ENCODE data around the gene SAMD8.
A peak's percentile ranks its signal among the peaks of the same experiment; 100 is the strongest.

The SAMD8 gene

DNA sequence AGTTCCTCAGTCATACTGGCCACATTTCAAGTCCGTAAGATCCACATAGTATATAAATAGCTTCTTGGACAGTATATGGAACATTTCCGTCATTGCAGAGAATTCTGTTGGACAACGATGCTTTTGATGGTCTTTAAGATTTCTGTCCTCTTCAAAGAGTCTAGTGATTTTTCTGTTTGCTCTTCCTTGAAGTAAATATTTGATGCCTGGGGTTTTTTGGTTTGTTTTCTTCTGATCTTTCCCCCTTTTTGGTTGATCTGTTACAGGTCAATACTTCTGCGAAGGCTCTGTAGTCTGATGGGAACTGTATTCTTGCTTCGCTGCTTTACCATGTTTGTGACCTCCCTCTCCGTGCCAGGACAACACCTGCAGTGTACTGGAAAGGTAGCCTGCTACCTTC, 56.8 kb downstream of the SAMD8 start:
- no peaks in the 10 kb centered on the region for H3K27me3 ChIP-seq (ENCODE audit: control insufficient read depth in 5 of 5, insufficient read depth in 4 of 5, low read length in 5 of 5)
- H3K9ac ChIP-seq (ENCODE audit: low read length in 5 of 5) = no peak overlapping the region
- H3K9me3 ChIP-seq (ENCODE audit: control insufficient read depth in 5 of 5, low read length in 5 of 5) = no peaks in the 10 kb centered on the region
- no peak overlapping the region for H3K4me3 ChIP-seq (ENCODE audit: low read depth in 1 of 5, low read length in 5 of 5)
- peaks cover 0 to 16% (median 8%) of the 10 kb centered on the region in 5 donors for H3K4me1 ChIP-seq (ENCODE audit: control insufficient read depth in 5 of 5, insufficient read depth in 5 of 5, low read length in 5 of 5)
- peaks cover 2 to 15% (median 5%) of the 10 kb centered on the region in 5 donors for H3K36me3 ChIP-seq (ENCODE audit: control insufficient read depth in 5 of 5, insufficient read depth in 5 of 5, low read length in 5 of 5)
- no peak overlapping the region for H3K27ac ChIP-seq (ENCODE audit: low read depth, low read length)

DNA sequence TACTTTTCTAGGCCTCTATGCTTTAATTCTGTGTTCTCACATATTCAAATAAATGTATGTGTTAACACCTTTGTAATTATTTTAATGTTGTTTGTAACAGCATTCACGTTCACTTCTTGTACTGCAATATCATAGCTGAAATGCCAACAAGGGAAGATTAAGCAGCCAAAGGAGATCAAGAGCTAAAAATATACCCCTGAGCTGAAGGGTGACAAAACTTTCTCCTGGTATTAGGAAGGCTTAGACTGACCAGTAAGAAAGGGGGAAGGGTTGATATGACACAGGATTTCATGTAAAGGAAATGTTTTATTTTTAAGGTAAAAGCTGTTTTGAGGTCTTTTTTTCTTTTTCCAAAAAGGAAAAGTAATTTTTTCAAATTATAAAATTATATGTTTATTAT, 58.8 kb downstream of the SAMD8 start:
- Histone ChIP-seq H3K9me3 (ENCODE audit: control insufficient read depth in 5 of 5, low read length in 5 of 5) (no peaks in the 10 kb centered on the region), H3K4me3 (ENCODE audit: low read depth in 1 of 5, low read length in 5 of 5) (no peak overlapping the region), H3K9ac (ENCODE audit: low read length in 5 of 5) (no peak overlapping the region), H3K4me1 (ENCODE audit: control insufficient read depth in 5 of 5, insufficient read depth in 5 of 5, low read length in 5 of 5) (peaks cover 0 to 16% (median 8%) of the 10 kb centered on the region in 5 donors), H3K36me3 (ENCODE audit: control insufficient read depth in 5 of 5, insufficient read depth in 5 of 5, low read length in 5 of 5) (peaks cover 2 to 20% (median 3%) of the 10 kb centered on the region in 5 donors), H3K27me3 (ENCODE audit: control insufficient read depth in 5 of 5, insufficient read depth in 4 of 5, low read length in 5 of 5) (no peaks in the 10 kb centered on the region), H3K27ac (ENCODE audit: low read depth, low read length) (peak overlapping the region; percentile 35)

- Histone ChIP-seq H3K4me1 (ENCODE audit: control insufficient read depth in 5 of 5, insufficient read depth in 5 of 5, low read length in 5 of 5) (peaks cover 0 to 8% (median 0%) of the 10 kb centered on the region in 5 donors), H3K9ac (ENCODE audit: low read length in 5 of 5) (no peak overlapping the region), H3K9me3 (ENCODE audit: control insufficient read depth in 5 of 5, low read length in 5 of 5) (no peaks in the 10 kb centered on the region), H3K27ac (ENCODE audit: low read depth, low read length) (no peak overlapping the region), H3K27me3 (ENCODE audit: control insufficient read depth in 5 of 5, insufficient read depth in 4 of 5, low read length in 5 of 5) (no peaks in the 10 kb centered on the region), H3K36me3 (ENCODE audit: control insufficient read depth in 5 of 5, insufficient read depth in 5 of 5, low read length in 5 of 5) (peaks cover 10 to 25% (median 16%) of the 10 kb centered on the region in 5 donors), H3K4me3 (ENCODE audit: low read depth in 1 of 5, low read length in 5 of 5) (no peak overlapping the region)
Observed at GRCh38 chr10:75175046-75175445, 63.6 kb downstream of the SAMD8 start.

DNA sequence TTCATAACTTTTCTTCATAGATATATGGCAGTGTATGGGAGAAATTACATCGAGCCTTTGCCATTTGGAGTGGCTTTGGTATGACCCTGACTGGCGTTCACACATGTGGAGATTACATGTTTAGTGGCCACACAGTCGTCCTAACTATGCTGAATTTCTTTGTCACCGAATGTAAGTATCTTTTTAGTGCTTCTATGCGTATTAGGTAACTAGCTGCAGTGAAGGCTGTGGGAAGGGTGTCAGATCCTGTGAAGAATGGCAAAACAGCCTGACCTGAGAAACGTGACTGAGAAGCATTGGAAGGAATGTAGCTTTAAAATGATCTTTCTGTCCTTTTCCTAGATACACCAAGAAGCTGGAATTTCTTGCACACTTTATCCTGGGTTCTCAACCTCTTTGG, 64.6 kb downstream of the SAMD8 start:
- H3K27me3 ChIP-seq (ENCODE audit: control insufficient read depth in 5 of 5, insufficient read depth in 4 of 5, low read length in 5 of 5) = no peaks in the 10 kb centered on the region
- no peaks in the 10 kb centered on the region for H3K9me3 ChIP-seq (ENCODE audit: control insufficient read depth in 5 of 5, low read length in 5 of 5)
- H3K36me3 ChIP-seq (ENCODE audit: control insufficient read depth in 5 of 5, insufficient read depth in 5 of 5, low read length in 5 of 5) = peaks cover 10 to 25% (median 16%) of the 10 kb centered on the region in 5 donors
- no peak overlapping the region for H3K9ac ChIP-seq (ENCODE audit: low read length in 5 of 5)
- H3K4me1 ChIP-seq (ENCODE audit: control insufficient read depth in 5 of 5, insufficient read depth in 5 of 5, low read length in 5 of 5) = peaks cover 0 to 13% (median 2%) of the 10 kb centered on the region in 5 donors
- no peak overlapping the region for H3K4me3 ChIP-seq (ENCODE audit: low read depth in 1 of 5, low read length in 5 of 5)
- no peak overlapping the region for H3K27ac ChIP-seq (ENCODE audit: low read depth, low read length)

GRCh38 chr10:75176736-75177135, 65.3 kb downstream of the SAMD8 start:
- Histone ChIP-seq H3K9ac (ENCODE audit: low read length in 5 of 5) (no peak overlapping the region), H3K36me3 (ENCODE audit: control insufficient read depth in 5 of 5, insufficient read depth in 5 of 5, low read length in 5 of 5) (peaks cover 10 to 25% (median 16%) of the 10 kb centered on the region in 5 donors)

DNA sequence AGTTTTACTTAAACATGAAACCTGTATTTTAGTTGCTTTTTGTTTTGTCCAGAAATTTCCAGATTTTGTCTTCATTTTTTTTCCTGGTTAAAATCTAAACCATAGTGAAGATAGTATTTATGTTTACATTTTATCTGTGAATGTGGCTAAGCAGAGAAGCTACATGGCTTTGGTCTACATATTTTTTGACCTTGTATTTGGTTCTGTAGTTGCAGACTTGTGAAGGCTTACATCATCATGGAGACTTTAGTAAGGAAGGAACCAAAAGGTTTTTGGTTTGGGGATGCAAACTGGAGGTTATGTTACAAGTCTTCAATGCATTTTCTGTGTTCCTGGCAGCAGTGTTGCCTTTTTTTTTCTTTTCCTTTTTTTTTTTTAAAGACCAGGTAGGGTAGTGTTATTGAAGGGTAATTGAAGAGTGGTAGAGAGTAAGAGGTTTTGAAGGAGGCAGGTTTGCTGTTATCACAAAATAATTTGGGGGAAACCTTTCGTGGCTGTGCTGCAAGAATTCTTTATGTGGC, 68.3 kb downstream of the SAMD8 start:
- Histone ChIP-seq H3K27ac (ENCODE audit: low read depth, low read length) (no peak overlapping the region), H3K4me3 (ENCODE audit: low read depth in 1 of 5, low read length in 5 of 5) (no peak overlapping the region), H3K4me1 (ENCODE audit: control insufficient read depth in 5 of 5, insufficient read depth in 5 of 5, low read length in 5 of 5) (peaks cover 0 to 18% (median 2%) of the 10 kb centered on the region in 5 donors), H3K36me3 (ENCODE audit: control insufficient read depth in 5 of 5, insufficient read depth in 5 of 5, low read length in 5 of 5) (peaks cover 10 to 24% (median 16%) of the 10 kb centered on the region in 5 donors), H3K9ac (ENCODE audit: low read length in 5 of 5) (no peak overlapping the region), H3K27me3 (ENCODE audit: control insufficient read depth in 5 of 5, insufficient read depth in 4 of 5, low read length in 5 of 5) (no peaks in the 10 kb centered on the region), H3K9me3 (ENCODE audit: control insufficient read depth in 5 of 5, low read length in 5 of 5) (no peaks in the 10 kb centered on the region)

More at GRCh38 chr10:75176736-75177135, 65.3 kb downstream of the SAMD8 start:
- Histone ChIP-seq H3K4me3 (ENCODE audit: low read depth in 1 of 5, low read length in 5 of 5) (no peak overlapping the region), H3K27me3 (ENCODE audit: control insufficient read depth in 5 of 5, insufficient read depth in 4 of 5, low read length in 5 of 5) (no peaks in the 10 kb centered on the region), H3K27ac (ENCODE audit: low read depth, low read length) (no peak overlapping the region), H3K4me1 (ENCODE audit: control insufficient read depth in 5 of 5, insufficient read depth in 5 of 5, low read length in 5 of 5) (peaks cover 0 to 18% (median 2%) of the 10 kb centered on the region in 5 donors), H3K9me3 (ENCODE audit: control insufficient read depth in 5 of 5, low read length in 5 of 5) (no peaks in the 10 kb centered on the region)

DNA sequence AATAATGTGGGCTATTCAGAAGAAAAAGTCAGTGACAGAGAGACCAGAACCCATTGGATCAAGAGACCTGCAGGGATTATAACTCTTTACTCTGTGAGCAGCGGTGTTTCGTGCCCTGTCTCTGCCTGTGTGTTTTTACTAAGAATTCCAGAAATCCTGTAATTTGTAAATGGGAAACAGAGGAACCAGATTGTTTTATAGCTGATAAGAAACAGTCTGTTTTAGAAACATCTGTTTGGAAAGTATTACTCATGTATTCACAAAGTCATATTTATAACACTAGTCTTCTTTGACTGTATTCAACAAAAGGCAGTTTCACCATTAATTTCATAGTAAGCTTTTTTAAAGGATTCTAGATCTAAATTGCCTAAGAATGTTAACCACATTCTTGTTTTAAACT, 69.1 kb downstream of the SAMD8 start:
- Histone ChIP-seq H3K9me3 (ENCODE audit: control insufficient read depth in 5 of 5, low read length in 5 of 5) (no peaks in the 10 kb centered on the region), H3K36me3 (ENCODE audit: control insufficient read depth in 5 of 5, insufficient read depth in 5 of 5, low read length in 5 of 5) (peaks cover 10 to 24% (median 16%) of the 10 kb centered on the region in 5 donors), H3K9ac (ENCODE audit: low read length in 5 of 5) (peak overlapping the region in 1 of 5 donors; percentile 56), H3K4me1 (ENCODE audit: control insufficient read depth in 5 of 5, insufficient read depth in 5 of 5, low read length in 5 of 5) (peaks cover 0 to 23% (median 2%) of the 10 kb centered on the region in 5 donors), H3K4me3 (ENCODE audit: low read depth in 1 of 5, low read length in 5 of 5) (no peak overlapping the region), H3K27me3 (ENCODE audit: control insufficient read depth in 5 of 5, insufficient read depth in 4 of 5, low read length in 5 of 5) (no peaks in the 10 kb centered on the region), H3K27ac (ENCODE audit: low read depth, low read length) (no peak overlapping the region)

GRCh38 chr10:75181073-75181472, 69.6 kb downstream of the SAMD8 start:
- Histone ChIP-seq H3K4me3 (ENCODE audit: low read depth in 1 of 5, low read length in 5 of 5) (no peak overlapping the region), H3K4me1 (ENCODE audit: control insufficient read depth in 5 of 5, insufficient read depth in 5 of 5, low read length in 5 of 5) (peaks cover 0 to 28% (median 2%) of the 10 kb centered on the region in 5 donors), H3K36me3 (ENCODE audit: control insufficient read depth in 5 of 5, insufficient read depth in 5 of 5, low read length in 5 of 5) (peaks cover 7 to 19% (median 12%) of the 10 kb centered on the region in 5 donors), H3K9me3 (ENCODE audit: control insufficient read depth in 5 of 5, low read length in 5 of 5) (no peaks in the 10 kb centered on the region), H3K27ac (ENCODE audit: low read depth, low read length) (no peak overlapping the region), H3K9ac (ENCODE audit: low read length in 5 of 5) (peak overlapping the region in 1 of 5 donors; percentile 56), H3K27me3 (ENCODE audit: control insufficient read depth in 5 of 5, insufficient read depth in 4 of 5, low read length in 5 of 5) (no peaks in the 10 kb centered on the region)

- peaks cover 0 to 2% (median 0%) of the 10 kb centered on the region in 5 donors for H3K36me3 ChIP-seq (ENCODE audit: control insufficient read depth in 5 of 5, insufficient read depth in 5 of 5, low read length in 5 of 5)
- peaks cover 0 to 23% (median 10%) of the 10 kb centered on the region in 5 donors for H3K4me1 ChIP-seq (ENCODE audit: control insufficient read depth in 5 of 5, insufficient read depth in 5 of 5, low read length in 5 of 5)
- H3K27ac ChIP-seq (ENCODE audit: low read depth, low read length) = peak overlapping the region; percentile 55
- H3K9me3 ChIP-seq (ENCODE audit: control insufficient read depth in 5 of 5, low read length in 5 of 5) = no peaks in the 10 kb centered on the region
- no peaks in the 10 kb centered on the region for H3K27me3 ChIP-seq (ENCODE audit: control insufficient read depth in 5 of 5, insufficient read depth in 4 of 5, low read length in 5 of 5)
- no peak overlapping the region for H3K9ac ChIP-seq (ENCODE audit: low read length in 5 of 5)
- H3K4me3 ChIP-seq (ENCODE audit: low read depth in 1 of 5, low read length in 5 of 5) = no peak overlapping the region
Observed at GRCh38 chr10:75186310-75186709, 74.9 kb downstream of the SAMD8 start.

- Histone ChIP-seq H3K27ac (ENCODE audit: low read depth, low read length) (no peak overlapping the region), H3K36me3 (ENCODE audit: control insufficient read depth in 5 of 5, insufficient read depth in 5 of 5, low read length in 5 of 5) (peaks cover 0 to under 1% (median 0%) of the 10 kb centered on the region in 5 donors), H3K9ac (ENCODE audit: low read length in 5 of 5) (no peak overlapping the region), H3K9me3 (ENCODE audit: control insufficient read depth in 5 of 5, low read length in 5 of 5) (no peaks in the 10 kb centered on the region), H3K4me3 (ENCODE audit: low read depth in 1 of 5, low read length in 5 of 5) (no peak overlapping the region), H3K27me3 (ENCODE audit: control insufficient read depth in 5 of 5, insufficient read depth in 4 of 5, low read length in 5 of 5) (no peaks in the 10 kb centered on the region), H3K4me1 (ENCODE audit: control insufficient read depth in 5 of 5, insufficient read depth in 5 of 5, low read length in 5 of 5) (peaks cover 0 to 32% (median 17%) of the 10 kb centered on the region in 5 donors)
Observed at GRCh38 chr10:75187961-75188426, 76.5 kb downstream of the SAMD8 start.

All from subcutaneous abdominal adipose tissue (tissue), 5 donors.